ENCODE data around the gene NEDD8. TPM values are rescaled to one million over a fixed set of nuclear protein-coding genes. Genes with fewer than 3 reads are reported as not detected.

The NEDD8 gene
- total RNA-seq, result 100 to 1,000 TPM in 6 of 7 donors, 10 to 100 TPM in 1; 69.7 to 155 (median 124) TPM
- polyA plus RNA-seq, result 100 to 1,000 TPM; 180 to 301 TPM
- long read RNA-seq, donor 1, transcript NEDD8-201 (4 exons, 708 nt), result major isoform, 17 of 20 reads
- long read RNA-seq, donor 1, partial matches to known transcripts, result 0 of 20 reads
- long read RNA-seq, donor 1, other reads (novel, unspliced or antisense), result 1 of 20 reads
- long read RNA-seq, donor 2, transcript NEDD8-201 (4 exons, 708 nt), result major isoform, 108 of 117 reads
- long read RNA-seq, donor 2, partial matches to known transcripts, result 0 of 117 reads
- long read RNA-seq, donor 2, other reads (novel, unspliced or antisense), result 0 of 117 reads
- long read RNA-seq, donor 3, transcript NEDD8-201 (4 exons, 708 nt), result major isoform, 60 of 66 reads
- long read RNA-seq, donor 3, partial matches to known transcripts, result 0 of 66 reads
- long read RNA-seq, donor 3, other reads (novel, unspliced or antisense), result 1 of 66 reads

DNA sequence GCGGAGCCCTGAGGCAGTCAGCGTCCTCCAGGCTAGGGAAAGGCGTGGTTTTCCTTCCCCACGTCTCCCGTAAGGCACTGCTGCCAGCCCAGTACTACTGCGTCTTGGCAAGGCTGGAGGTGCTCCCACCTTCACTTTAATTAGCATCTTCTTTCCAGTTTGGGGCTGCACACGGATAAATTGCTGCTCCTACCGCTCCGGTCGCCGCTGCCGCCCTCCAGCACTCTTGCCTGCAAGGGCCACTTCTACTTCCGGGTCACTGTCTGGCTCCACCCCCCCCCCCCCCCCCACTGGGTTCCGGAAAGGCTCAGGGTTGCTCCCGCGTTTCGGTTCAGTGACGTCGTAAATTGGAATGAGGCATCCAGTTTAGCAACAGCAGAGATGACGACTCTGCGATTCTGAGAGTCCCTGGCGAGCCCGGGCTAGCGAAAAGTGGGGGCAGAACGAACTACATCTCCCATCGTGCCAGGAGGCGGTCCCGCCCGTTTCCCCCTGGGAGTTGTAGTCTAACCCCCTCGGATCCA lies at the start of gene NEDD8:
Gene NEDD8, minus strand, starts transcription at position 247 of the 524 bp plus-strand sequence. Its CDS starts 100 bp downstream, at position 147.
- WGBS, 3 donors, result 0 to 2% (median 0%) methylated on average over 30 of the region's 30 CpGs
- H3K27ac ChIP-seq, result peak within 1 kb of the TSS; percentile 74 to 79
- no peaks in the 10 kb centered on the region for H3K36me3 ChIP-seq
- peak; percentile 90 to 95 (median 92) for DNase-seq
- H3K4me1 ChIP-seq (ENCODE audit: insufficient read depth), result peaks cover 8% of the 10 kb centered on the region
- intact Hi-C loops (cut with DNase I), result loop anchor here in 1 of 4 donors (5.0 kb wide), 1 partner anchor 210 kb away; the partner anchor contains the start of gene SDR39U1
- TF ChIP-seq, protein P1, sequence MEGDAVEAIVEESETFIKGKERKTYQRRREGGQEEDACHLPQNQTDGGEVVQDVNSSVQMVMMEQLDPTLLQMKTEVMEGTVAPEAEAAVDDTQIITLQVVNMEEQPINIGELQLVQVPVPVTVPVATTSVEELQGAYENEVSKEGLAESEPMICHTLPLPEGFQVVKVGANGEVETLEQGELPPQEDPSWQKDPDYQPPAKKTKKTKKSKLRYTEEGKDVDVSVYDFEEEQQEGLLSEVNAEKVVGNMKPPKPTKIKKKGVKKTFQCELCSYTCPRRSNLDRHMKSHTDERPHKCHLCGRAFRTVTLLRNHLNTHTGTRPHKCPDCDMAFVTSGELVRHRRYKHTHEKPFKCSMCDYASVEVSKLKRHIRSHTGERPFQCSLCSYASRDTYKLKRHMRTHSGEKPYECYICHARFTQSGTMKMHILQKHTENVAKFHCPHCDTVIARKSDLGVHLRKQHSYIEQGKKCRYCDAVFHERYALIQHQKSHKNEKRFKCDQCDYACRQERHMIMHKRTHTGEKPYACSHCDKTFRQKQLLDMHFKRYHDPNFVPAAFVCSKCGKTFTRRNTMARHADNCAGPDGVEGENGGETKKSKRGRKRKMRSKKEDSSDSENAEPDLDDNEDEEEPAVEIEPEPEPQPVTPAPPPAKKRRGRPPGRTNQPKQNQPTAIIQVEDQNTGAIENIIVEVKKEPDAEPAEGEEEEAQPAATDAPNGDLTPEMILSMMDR (IDR thresholded peaks at IDR 0.05), result no peak
- TF ChIP-seq POLR2A (IDR thresholded peaks at IDR 0.05) (peak; percentile 45), EP300 (IDR thresholded peaks at IDR 0.05) (peak; percentile 21)
- H3K9me3 ChIP-seq, result no peaks in the 10 kb centered on the region
- no peaks in the 10 kb centered on the region for H3K27me3 ChIP-seq
- H3K4me3 ChIP-seq, result peak within 1 kb of the TSS; percentile 84

DNA sequence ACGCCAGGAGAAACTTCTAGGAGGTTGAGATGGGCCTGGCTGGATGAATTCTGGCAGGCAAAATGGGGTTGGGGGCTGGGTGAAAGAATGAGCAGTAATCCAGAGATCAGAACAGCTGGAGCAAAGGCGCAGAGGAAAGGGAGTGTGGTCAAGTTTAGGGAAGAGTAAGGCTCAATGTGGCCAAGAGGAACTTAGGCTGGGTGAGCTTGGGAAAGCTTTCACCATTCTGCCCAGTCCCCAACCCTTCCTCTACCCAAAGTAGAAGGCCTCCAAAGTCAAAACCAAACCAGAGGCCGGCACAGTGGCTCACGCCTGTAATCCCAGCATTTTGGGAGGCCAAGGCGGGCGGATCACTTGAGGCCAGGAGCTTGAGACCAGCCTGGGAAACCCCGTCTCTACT lies 49.5 kb upstream of the NEDD8 start:
- intact Hi-C loops (cut with DNase I), result no loop called here
- WGBS, 3 donors, result 88 to 93% (median 90%) methylated on average over 7 of the region's 7 CpGs
- no peak overlapping the region for H3K27ac ChIP-seq
- no peaks in the 10 kb centered on the region for H3K36me3 ChIP-seq
- H3K4me3 ChIP-seq, result no peak overlapping the region
- H3K4me1 ChIP-seq (ENCODE audit: insufficient read depth), result no peaks in the 10 kb centered on the region
- no peak for DNase-seq
- no peaks in the 10 kb centered on the region for H3K27me3 ChIP-seq
- H3K9me3 ChIP-seq, result no peaks in the 10 kb centered on the region
- TF ChIP-seq EP300 (IDR thresholded peaks at IDR 0.05), result no peak

DNA sequence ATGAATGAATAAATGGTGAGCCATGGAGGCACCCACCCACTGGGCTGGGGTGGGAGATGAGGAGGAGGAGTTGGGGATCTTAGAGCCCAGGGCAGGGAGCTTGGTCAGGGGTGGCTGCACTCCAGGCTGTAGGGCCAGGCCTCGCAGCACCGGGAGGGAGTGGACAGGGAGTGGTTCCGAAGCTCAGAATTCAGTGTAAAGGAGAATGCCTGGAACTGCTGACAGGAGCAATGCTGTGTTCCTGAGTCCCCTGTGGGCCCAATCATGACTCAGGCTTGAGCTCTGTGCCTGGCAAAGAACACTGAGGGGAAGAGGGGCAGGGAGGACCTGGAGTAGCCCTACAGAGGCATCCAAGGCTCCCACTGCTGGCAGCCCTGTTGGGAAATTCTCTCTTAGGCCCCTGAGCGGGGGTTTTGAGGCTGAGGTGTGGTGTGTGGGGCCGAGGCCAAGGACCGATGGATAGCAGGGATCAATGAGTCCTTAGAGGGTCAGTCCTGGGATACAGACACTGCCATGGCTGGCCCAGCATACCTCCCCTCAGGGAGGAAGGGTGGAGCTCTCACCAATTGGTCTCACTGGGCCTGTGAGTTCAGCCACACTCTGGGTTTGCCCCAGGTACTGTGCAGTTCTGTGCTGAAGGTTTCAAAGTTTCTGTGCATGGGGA lies 48.8 kb upstream of the NEDD8 start:
- Histone ChIP-seq H3K36me3 (no peaks in the 10 kb centered on the region), H3K4me3 (no peak overlapping the region), H3K27me3 (no peaks in the 10 kb centered on the region), H3K27ac (no peak overlapping the region), H3K4me1 (ENCODE audit: insufficient read depth) (no peaks in the 10 kb centered on the region), H3K9me3 (no peaks in the 10 kb centered on the region)
- TF ChIP-seq POLR2A (IDR thresholded peaks at IDR 0.05), result no peak
- TF ChIP-seq EP300 (IDR thresholded peaks at IDR 0.05), result no peak
- TF ChIP-seq, protein P1 (IDR thresholded peaks at IDR 0.05), result no peak
- 84 to 90% (median 88%) methylated on average over 6 of the region's 6 CpGs for WGBS, 3 donors
- DNase-seq, result no peak
- intact Hi-C loops (cut with DNase I), result no loop called here

DNA sequence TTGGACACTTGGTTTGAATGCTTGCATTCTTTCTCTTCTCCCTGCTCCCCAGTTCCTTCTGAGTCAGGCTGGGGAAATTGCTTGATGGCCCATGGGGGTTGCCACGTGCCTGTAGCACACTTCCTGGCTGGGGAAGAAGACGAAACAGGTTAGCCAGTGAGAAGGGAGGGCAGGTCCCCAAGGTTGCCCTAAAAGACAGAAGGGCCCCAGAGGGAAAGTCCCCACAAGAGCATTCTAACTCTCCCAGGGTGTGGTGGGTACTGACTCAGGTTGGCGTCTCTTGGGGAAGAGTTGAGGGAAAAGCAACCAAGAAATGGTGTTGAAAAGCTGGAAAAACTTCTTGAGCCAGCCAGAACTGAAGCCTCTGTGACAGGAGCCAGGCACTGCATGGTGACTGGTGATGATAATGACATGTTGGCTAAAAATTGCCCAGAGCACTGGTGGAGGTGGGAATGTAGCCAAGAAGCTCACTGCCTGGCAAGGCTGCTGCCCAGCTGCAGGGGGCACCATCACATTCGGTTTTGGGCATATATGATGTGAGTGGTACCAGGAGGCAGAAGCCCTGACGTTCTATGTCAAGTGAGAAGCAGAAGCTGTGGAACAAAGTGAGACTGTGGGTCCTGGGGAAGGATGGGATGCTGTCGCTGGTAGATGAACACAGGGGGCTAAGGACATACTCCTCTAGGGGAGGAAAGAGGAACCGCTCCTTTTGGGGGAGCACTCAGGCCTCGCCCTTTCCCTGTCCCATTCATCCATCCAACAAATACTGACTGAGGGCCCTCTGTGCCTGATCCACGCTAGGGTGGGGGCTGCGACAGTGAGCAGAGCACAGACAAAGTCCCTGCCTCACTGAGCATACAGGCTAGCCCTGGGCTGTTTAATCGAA lies 47.4 kb upstream of the NEDD8 start:
- H3K27ac ChIP-seq, result no peak overlapping the region
- DNase-seq, result no peak
- 79 to 85% (median 84%) methylated on average over 11 of the region's 11 CpGs for WGBS, 3 donors
- no peaks in the 10 kb centered on the region for H3K36me3 ChIP-seq
- H3K27me3 ChIP-seq, result no peaks in the 10 kb centered on the region
- no peaks in the 10 kb centered on the region for H3K9me3 ChIP-seq
- intact Hi-C loops (cut with DNase I), result no loop called here
- H3K4me1 ChIP-seq (ENCODE audit: insufficient read depth), result no peaks in the 10 kb centered on the region
- TF ChIP-seq, protein P1 (IDR thresholded peaks at IDR 0.05), result no peak
- TF ChIP-seq EP300 (IDR thresholded peaks at IDR 0.05) (no peak), POLR2A (IDR thresholded peaks at IDR 0.05) (no peak)
- no peak overlapping the region for H3K4me3 ChIP-seq
